Astrocyte (in vitro differentiated cells and primary cell): ENCODE data around the gene CNMD. TPM values are rescaled to one million over a fixed set of nuclear protein-coding genes. Genes with fewer than 3 reads are reported as not detected.

Experiments used
- DNase-seq: peaks from one replicate; pipeline ENCODE4 v3.0.0-alpha.2; 2010; ENCODE audit warnings: low read depth
- FAIRE-seq: peaks from 2 replicates; lab custom pipeline; 2011; peaks lifted over from hg19 to GRCh38; lab: Jason Lieb, UNC
- H2AFZ ChIP-seq: 2 replicates; pipeline ENCODE4 v1.6.0; 2012; ENCODE audit warnings: low read depth, low read length, inconsistent platforms
- H3K27ac ChIP-seq: 2 replicates; pipeline ENCODE4 v1.5.1; 2011; ENCODE audit warnings: low read depth, low read length, inconsistent platforms
- H3K27me3 ChIP-seq: 2 replicates; pipeline ENCODE4 v1.6.0; 2011; ENCODE audit warnings: low read length, inconsistent platforms; ENCODE audit not compliant: insufficient read depth
- H3K36me3 ChIP-seq: 2 replicates; pipeline ENCODE4 v1.5.1; 2011; ENCODE audit warnings: low read length, inconsistent platforms; ENCODE audit not compliant: insufficient read depth
- H3K4me1 ChIP-seq: 2 replicates; pipeline ENCODE4 v1.5.1; 2011; ENCODE audit warnings: low read length, inconsistent platforms; ENCODE audit not compliant: insufficient read depth
- H3K4me2 ChIP-seq: 2 replicates; pipeline ENCODE4 v1.6.0; 2012; ENCODE audit warnings: low read length, inconsistent platforms
- H3K4me3 ChIP-seq: 2 replicates; pipeline ENCODE4 v1.5.1; 2011; ENCODE audit warnings: low read depth, mild to moderate bottlenecking, low read length, inconsistent platforms; ENCODE audit not compliant: insufficient read depth
- H3K79me2 ChIP-seq: 2 replicates; pipeline ENCODE4 v1.6.0; 2012; ENCODE audit warnings: mild to moderate bottlenecking, low read length, inconsistent platforms; ENCODE audit not compliant: insufficient read depth
- H3K9ac ChIP-seq: 2 replicates; pipeline ENCODE4 v1.6.0; 2012; ENCODE audit warnings: mild to moderate bottlenecking, low read length, inconsistent platforms
- H3K9me3 ChIP-seq: 2 replicates; pipeline ENCODE4 v1.5.1; 2012; ENCODE audit warnings: low read depth, mild to moderate bottlenecking, low read length, inconsistent platforms; ENCODE audit not compliant: insufficient read depth
- H4K20me1 ChIP-seq: 2 replicates; pipeline ENCODE4 v1.6.0; 2012; ENCODE audit warnings: low read length, inconsistent platforms; ENCODE audit not compliant: insufficient read depth
- H3K27ac Mint-ChIP-seq: one replicate; pipeline ENCODE4 v1.8.0; 2021; ENCODE audit warnings: mild to moderate bottlenecking, mixed read lengths; ENCODE audit not compliant: unreplicated experiment
- H3K27me3 Mint-ChIP-seq: one replicate; pipeline ENCODE4 v1.8.0; 2021; ENCODE audit warnings: low read depth, mixed read lengths; ENCODE audit not compliant: unreplicated experiment
- H3K36me3 Mint-ChIP-seq: one replicate; pipeline ENCODE4 v1.8.0; 2021; ENCODE audit warnings: low read depth, mixed read lengths; ENCODE audit not compliant: unreplicated experiment
- H3K4me1 Mint-ChIP-seq: one replicate; pipeline ENCODE4 v1.8.0; 2021; ENCODE audit warnings: low read depth, mixed read lengths; ENCODE audit not compliant: unreplicated experiment
- H3K4me3 Mint-ChIP-seq: one replicate; pipeline ENCODE4 v1.8.0; 2021; ENCODE audit warnings: mild to moderate bottlenecking, moderate library complexity, mixed read lengths; ENCODE audit not compliant: unreplicated experiment
- H3K9me3 Mint-ChIP-seq: one replicate; pipeline ENCODE4 v1.8.0; 2021; ENCODE audit warnings: mild to moderate bottlenecking, mixed read lengths; ENCODE audit not compliant: unreplicated experiment
- CTCF ChIP-seq: IDR thresholded peaks from 2 replicates; pipeline ENCODE4 v1.5.1; 2011; ENCODE audit warnings: low read depth, mild to moderate bottlenecking, inconsistent platforms, low read length, moderate library complexity; ENCODE audit not compliant: insufficient read depth
- EZH2 ChIP-seq: IDR thresholded peaks from 2 replicates; pipeline ENCODE4 v1.6.1; 2012; ENCODE audit warnings: mild to moderate bottlenecking, low read length, inconsistent platforms; ENCODE audit not compliant: insufficient read depth
- total RNA-seq: library from RNA; stranded (reverse); gene quantifications from 2 replicates; pipeline ENCODE4 v1.2.1, GENCODE V29; 2021

The CNMD gene
- total RNA-seq, 1 donor from 2014 or later: not detected

GRCh38 chr13:52783943-52784342 lies 44.3 kb upstream of the CNMD start:
- Mint-ChIP-seq H3K27me3 (no peaks in the 10 kb centered on the region), H3K27ac (no peak overlapping the region), H3K9me3 (no peaks in the 10 kb centered on the region), H3K4me1 (peaks cover 27% of the 10 kb centered on the region), H3K4me3 (no peak overlapping the region), H3K36me3 (no peaks in the 10 kb centered on the region)
- TF ChIP-seq CTCF (no peak), EZH2 (no peak)
- DNase-seq (no peak), FAIRE-seq (no peak)
- Histone ChIP-seq H3K9me3 (no peaks in the 10 kb centered on the region), H3K4me2 (no peak overlapping the region), H3K27ac (no peak overlapping the region), H3K36me3 (no peaks in the 10 kb centered on the region), H3K4me3 (no peak overlapping the region), H3K79me2 (no peaks in the 10 kb centered on the region), H4K20me1 (no peaks in the 10 kb centered on the region), H2AFZ (no peak overlapping the region), H3K4me1 (peaks cover 3% of the 10 kb centered on the region), H3K27me3 (no peaks in the 10 kb centered on the region), H3K9ac (no peak overlapping the region)

- H3K4me3 ChIP-seq: no peak overlapping the region
- no peak overlapping the region for H3K27ac Mint-ChIP-seq
These were observed 43.1 kb upstream of the CNMD start for GRCh38 chr13:52782471-52783448.

More at GRCh38 chr13:52782471-52783448, 43.1 kb upstream of the CNMD start:
- no peaks in the 10 kb centered on the region for H3K27me3 ChIP-seq
- no peak overlapping the region for H3K4me2 ChIP-seq
- Mint-ChIP-seq H3K27me3 (no peaks in the 10 kb centered on the region), H3K4me3 (no peak overlapping the region), H3K36me3 (no peaks in the 10 kb centered on the region), H3K9me3 (no peaks in the 10 kb centered on the region), H3K4me1 (peaks cover 27% of the 10 kb centered on the region)
- no peak for FAIRE-seq
- H4K20me1 ChIP-seq: no peaks in the 10 kb centered on the region
- H3K36me3 ChIP-seq: no peaks in the 10 kb centered on the region
- TF ChIP-seq EZH2 (no peak), CTCF (no peak)
- no peak overlapping the region for H3K27ac ChIP-seq
- H3K9me3 ChIP-seq: no peaks in the 10 kb centered on the region
- peaks cover 3% of the 10 kb centered on the region for H3K4me1 ChIP-seq
- DNase-seq: no peak
- no peak overlapping the region for H2AFZ ChIP-seq
- no peak overlapping the region for H3K9ac ChIP-seq
- no peaks in the 10 kb centered on the region for H3K79me2 ChIP-seq
